ENCODE data around the gene CAND2. TPM values are rescaled to one million over a fixed set of nuclear protein-coding genes. Genes with fewer than 3 reads are reported as not detected.

Gene CAND2
- polyA plus RNA-seq, 1 of the 3 experiments (the other 2 are of a cell fraction) = 1.5 TPM

DNA sequence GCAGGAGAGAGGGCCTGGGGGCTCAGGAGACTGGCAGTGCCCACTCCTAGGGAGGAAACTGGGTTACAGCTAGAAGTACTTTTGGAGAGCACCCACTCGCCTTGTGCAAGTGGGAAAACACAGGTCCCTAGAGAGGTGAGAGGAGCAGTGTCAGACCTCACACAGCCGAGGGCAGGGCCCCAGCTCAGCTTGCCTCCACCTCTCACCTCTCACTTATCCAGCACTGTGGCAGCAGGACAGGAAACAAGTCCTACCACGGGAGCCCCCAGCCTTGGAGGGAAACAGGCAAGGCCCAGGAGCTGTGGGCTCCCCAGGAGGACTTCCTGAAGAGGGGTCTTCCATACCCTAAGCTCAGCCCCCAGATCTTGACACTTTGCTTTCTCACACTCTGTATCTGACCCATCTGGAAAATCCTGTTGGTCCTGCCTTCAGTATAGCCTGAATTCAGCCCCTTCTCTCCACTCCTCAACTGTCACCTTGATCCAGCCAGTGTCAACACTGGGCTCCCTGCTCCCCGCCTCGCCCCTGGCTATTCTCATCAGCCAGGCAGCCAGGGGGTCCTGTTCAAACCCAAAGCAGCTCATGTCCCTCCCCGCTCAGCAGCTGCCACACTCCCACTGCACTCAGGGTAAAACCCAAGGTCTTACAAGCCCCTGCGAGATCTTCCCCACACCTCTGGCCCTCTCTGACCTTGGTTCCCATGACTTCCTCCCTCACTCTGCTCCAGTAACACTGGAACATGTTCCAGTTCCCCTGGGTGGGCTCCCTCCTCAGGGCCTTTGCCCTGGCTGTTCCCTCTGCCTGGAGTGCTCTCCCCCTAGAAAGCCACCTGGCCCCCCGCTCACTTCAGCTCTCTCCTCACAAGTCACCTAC is 36.6 kb upstream of the CAND2 start:
- Histone ChIP-seq H3K9me3 (no peaks in the 10 kb centered on the region), H4K20me1 (ENCODE audit: insufficient read depth) (no peaks in the 10 kb centered on the region), H3K27me3 (ENCODE audit: insufficient read depth) (no peaks in the 10 kb centered on the region), H3K4me2 (no peak overlapping the region), H3K9ac (no peak overlapping the region), H3K36me3 (replicated peaks in 1 of 2; ENCODE audit: control insufficient read depth in 1 of 2, insufficient read depth in 2 of 2, low read length in 1 of 2) (no peaks in the 10 kb centered on the region), H3K4me3 (ENCODE audit: low read depth in 2 of 2, low read length in 1 of 2) (no peak overlapping the region), H3K9me2 (no peaks in the 10 kb centered on the region), H3F3A (replicated peaks; ENCODE audit: insufficient read depth) (peaks cover 9% of the 10 kb centered on the region), H3K4me1 (ENCODE audit: control insufficient read depth in 1 of 2, insufficient read depth in 2 of 2, low read depth in 1 of 2, low read length in 1 of 2) (peaks cover 7 to 14% of the 10 kb centered on the region in 2 experiments; a peak in 3 of 4 replicates), H2AFZ (ENCODE audit: low read depth) (no peak overlapping the region), H3K79me2 (ENCODE audit: insufficient read depth) (no peaks in the 10 kb centered on the region), H3K27ac (ENCODE audit: low read depth in 2 of 2, low read length in 1 of 2) (no peak overlapping the region)
- ChIA-PET POLR2A (no interaction called here), CTCF (interaction anchor here (1.5 kb wide), 1 partner anchor 54 kb away, joined by 4 read pairs; no protein-coding TSS in a partner anchor)
- no peak for DNase-seq
- 73% methylated on average over 8 of the region's 8 CpGs for WGBS (ENCODE audit: low lambda C conversion rate)
- TF ChIP-seq GATA2 (CRISPR knock-in tag; IDR thresholded peaks at IDR 0.05) (no peak), FOXJ3 (CRISPR knock-in tag; IDR thresholded peaks at IDR 0.05) (no peak), RCOR1 (IDR thresholded peaks at IDR 0.05; ENCODE audit: low read length) (no peak), SIN3A (IDR thresholded peaks at IDR 0.05; ENCODE audit: borderline replicate concordance, low read depth, low read length) (no peak), RFX5 (IDR thresholded peaks at IDR 0.05; ENCODE audit: low read length) (no peak), POLR2AphosphoS5 (IDR thresholded peaks at IDR 0.05; ENCODE audit: low read depth, low read length) (no peak), RXRA (IDR thresholded peaks at IDR 0.05; ENCODE audit: borderline replicate concordance, low read depth) (no peak), NRF1 (IDR thresholded peaks at IDR 0.05; ENCODE audit: low read depth, low read length) (no peak), EP300 (IDR thresholded peaks at IDR 0.05; ENCODE audit: borderline replicate concordance in 1 of 2, low read depth in 1 of 2, low read length in 1 of 2) (no peak)
- TF ChIP-seq, protein P1, sequence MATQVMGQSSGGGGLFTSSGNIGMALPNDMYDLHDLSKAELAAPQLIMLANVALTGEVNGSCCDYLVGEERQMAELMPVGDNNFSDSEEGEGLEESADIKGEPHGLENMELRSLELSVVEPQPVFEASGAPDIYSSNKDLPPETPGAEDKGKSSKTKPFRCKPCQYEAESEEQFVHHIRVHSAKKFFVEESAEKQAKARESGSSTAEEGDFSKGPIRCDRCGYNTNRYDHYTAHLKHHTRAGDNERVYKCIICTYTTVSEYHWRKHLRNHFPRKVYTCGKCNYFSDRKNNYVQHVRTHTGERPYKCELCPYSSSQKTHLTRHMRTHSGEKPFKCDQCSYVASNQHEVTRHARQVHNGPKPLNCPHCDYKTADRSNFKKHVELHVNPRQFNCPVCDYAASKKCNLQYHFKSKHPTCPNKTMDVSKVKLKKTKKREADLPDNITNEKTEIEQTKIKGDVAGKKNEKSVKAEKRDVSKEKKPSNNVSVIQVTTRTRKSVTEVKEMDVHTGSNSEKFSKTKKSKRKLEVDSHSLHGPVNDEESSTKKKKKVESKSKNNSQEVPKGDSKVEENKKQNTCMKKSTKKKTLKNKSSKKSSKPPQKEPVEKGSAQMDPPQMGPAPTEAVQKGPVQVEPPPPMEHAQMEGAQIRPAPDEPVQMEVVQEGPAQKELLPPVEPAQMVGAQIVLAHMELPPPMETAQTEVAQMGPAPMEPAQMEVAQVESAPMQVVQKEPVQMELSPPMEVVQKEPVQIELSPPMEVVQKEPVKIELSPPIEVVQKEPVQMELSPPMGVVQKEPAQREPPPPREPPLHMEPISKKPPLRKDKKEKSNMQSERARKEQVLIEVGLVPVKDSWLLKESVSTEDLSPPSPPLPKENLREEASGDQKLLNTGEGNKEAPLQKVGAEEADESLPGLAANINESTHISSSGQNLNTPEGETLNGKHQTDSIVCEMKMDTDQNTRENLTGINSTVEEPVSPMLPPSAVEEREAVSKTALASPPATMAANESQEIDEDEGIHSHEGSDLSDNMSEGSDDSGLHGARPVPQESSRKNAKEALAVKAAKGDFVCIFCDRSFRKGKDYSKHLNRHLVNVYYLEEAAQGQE (IDR thresholded peaks at IDR 0.05; ENCODE audit: low read depth, low read length) = no peak
- TF ChIP-seq, protein P2, sequence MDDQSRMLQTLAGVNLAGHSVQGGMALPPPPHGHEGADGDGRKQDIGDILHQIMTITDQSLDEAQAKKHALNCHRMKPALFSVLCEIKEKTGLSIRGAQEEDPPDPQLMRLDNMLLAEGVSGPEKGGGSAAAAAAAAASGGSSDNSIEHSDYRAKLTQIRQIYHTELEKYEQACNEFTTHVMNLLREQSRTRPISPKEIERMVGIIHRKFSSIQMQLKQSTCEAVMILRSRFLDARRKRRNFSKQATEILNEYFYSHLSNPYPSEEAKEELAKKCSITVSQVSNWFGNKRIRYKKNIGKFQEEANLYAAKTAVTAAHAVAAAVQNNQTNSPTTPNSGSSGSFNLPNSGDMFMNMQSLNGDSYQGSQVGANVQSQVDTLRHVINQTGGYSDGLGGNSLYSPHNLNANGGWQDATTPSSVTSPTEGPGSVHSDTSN (IDR thresholded peaks at IDR 0.05) = no peak
- TF ChIP-seq, protein P3, sequence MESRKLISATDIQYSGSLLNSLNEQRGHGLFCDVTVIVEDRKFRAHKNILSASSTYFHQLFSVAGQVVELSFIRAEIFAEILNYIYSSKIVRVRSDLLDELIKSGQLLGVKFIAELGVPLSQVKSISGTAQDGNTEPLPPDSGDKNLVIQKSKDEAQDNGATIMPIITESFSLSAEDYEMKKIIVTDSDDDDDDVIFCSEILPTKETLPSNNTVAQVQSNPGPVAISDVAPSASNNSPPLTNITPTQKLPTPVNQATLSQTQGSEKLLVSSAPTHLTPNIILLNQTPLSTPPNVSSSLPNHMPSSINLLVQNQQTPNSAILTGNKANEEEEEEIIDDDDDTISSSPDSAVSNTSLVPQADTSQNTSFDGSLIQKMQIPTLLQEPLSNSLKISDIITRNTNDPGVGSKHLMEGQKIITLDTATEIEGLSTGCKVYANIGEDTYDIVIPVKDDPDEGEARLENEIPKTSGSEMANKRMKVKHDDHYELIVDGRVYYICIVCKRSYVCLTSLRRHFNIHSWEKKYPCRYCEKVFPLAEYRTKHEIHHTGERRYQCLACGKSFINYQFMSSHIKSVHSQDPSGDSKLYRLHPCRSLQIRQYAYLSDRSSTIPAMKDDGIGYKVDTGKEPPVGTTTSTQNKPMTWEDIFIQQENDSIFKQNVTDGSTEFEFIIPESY (IDR thresholded peaks at IDR 0.05; ENCODE audit: borderline replicate concordance, low read depth) = no peak
